DMS153 treated with DMSO at 0.1 percent for 48 hours (cell line): ENCODE data around the gene ATG9A.

ENCODE experiments used
- DNase-seq: peaks from one replicate; lab custom pipeline; 2025; ENCODE audit not compliant: unreplicated experiment; lab: John Stamatoyannopoulos, UW

Gene ATG9A

GRCh38 chr2:219178377-219179175 is 50.9 kb downstream of the ATG9A start:
- no peak for DNase-seq

- DNase-seq = peak; percentile 90
These were observed 51.7 kb downstream of the ATG9A start, which contains the start of gene RETREG2 for GRCh38 chr2:219177552-219178376. RETREG2 (plus strand) TSS chr2:219178275; CDS start chr2:219178353, 78 bp downstream.

GRCh38 chr2:219176818-219177551 is 52.5 kb downstream of the ATG9A start, which contains the start of gene CNPPD1:
CNPPD1 (minus strand) TSS chr2:219176925; CDS start chr2:219176828, 97 bp downstream.
- peak; percentile 73 for DNase-seq

GRCh38 chr2:219175928-219176817 is 53.3 kb downstream of the ATG9A start:
- no peak for DNase-seq

- DNase-seq = no peak
These were observed 54.0 kb downstream of the ATG9A start for GRCh38 chr2:219175486-219175885.

GRCh38 chr2:219174801-219175200 is 54.6 kb downstream of the ATG9A start:
- DNase-seq = no peak

GRCh38 chr2:219174146-219174545 is 55.3 kb downstream of the ATG9A start:
- no peak for DNase-seq

GRCh38 chr2:219173176-219173575 is 56.3 kb downstream of the ATG9A start:
- DNase-seq = no peak

GRCh38 chr2:219172231-219173154 is 56.9 kb downstream of the ATG9A start:
- no peak for DNase-seq

- DNase-seq = no peak
These were observed 58.2 kb downstream of the ATG9A start for GRCh38 chr2:219171231-219171651.

GRCh38 chr2:219169930-219170654 is 59.3 kb downstream of the ATG9A start, which contains the start of gene SLC23A3:
SLC23A3 (minus strand) TSS chr2:219170029; CDS start chr2:219169984, 45 bp downstream.
- no peak for DNase-seq
